Spleen (tissue), 7 donors: ENCODE data around the gene GLRX2.

Experiments used
- POLR2AphosphoS5 ChIP-seq, 3 donors: sonication (generic); formaldehyde crosslinking; IDR thresholded peaks; one replicate each; pipeline ENCODE4 v1.5.1; 2017; ENCODE audit warnings: antibody characterized with exemption in 3 of 3
- TF ChIP-seq, protein P1 (sequence below), 11 experiments: fragments of 200-600 bp in 7 of 11; fragments of 450-650 bp in 4 of 11; sonication (generic) in 4 of 11; IDR thresholded peaks in 8 of 11; conservative IDR thresholded peaks in 3 of 11; 1 replicate in 7 of 11; 2 replicates in 4 of 11; pipeline versions ENCODE4 v1.4.0 to v1.8.0; 2016 to 2021; ENCODE audit warnings: antibody characterized with exemption in 11 of 11, inconsistent platforms in 4 of 11, mild to moderate bottlenecking in 1 of 11
- donor health status: DM: no; HTN: no; CAD: no; lungs with moderate emphysema.
- donor health status: DM: no; HTN: no; CAD: no.
- donor health status: DM: no; HTN: no; CAD: no.

DNA sequence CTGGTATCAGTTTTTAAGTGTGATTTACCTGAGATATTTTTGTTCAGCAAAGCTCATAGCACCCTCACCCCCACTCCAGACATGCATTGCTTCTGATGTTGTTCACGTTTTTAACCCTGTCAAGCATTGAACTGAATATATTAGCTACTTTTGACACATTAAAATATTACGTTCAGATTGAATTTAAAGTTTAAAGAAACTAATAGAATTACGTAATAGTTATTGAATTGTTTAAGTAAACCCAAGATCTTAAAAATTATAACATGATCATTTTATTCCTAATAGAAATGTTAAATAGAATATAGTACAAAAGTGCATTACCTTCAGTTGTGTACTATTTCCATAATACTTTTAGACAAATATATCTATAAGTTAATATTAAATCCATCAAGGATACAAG lies 18.9 kb downstream of the GLRX2 start:
- TF ChIP-seq, protein P1, sequence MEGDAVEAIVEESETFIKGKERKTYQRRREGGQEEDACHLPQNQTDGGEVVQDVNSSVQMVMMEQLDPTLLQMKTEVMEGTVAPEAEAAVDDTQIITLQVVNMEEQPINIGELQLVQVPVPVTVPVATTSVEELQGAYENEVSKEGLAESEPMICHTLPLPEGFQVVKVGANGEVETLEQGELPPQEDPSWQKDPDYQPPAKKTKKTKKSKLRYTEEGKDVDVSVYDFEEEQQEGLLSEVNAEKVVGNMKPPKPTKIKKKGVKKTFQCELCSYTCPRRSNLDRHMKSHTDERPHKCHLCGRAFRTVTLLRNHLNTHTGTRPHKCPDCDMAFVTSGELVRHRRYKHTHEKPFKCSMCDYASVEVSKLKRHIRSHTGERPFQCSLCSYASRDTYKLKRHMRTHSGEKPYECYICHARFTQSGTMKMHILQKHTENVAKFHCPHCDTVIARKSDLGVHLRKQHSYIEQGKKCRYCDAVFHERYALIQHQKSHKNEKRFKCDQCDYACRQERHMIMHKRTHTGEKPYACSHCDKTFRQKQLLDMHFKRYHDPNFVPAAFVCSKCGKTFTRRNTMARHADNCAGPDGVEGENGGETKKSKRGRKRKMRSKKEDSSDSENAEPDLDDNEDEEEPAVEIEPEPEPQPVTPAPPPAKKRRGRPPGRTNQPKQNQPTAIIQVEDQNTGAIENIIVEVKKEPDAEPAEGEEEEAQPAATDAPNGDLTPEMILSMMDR (IDR thresholded peaks at IDR 0.05 in 8 of 11, conservative IDR thresholded peaks at IDR 0.05 in 3 of 11): no peak
- no peak for TF ChIP-seq POLR2AphosphoS5 (IDR thresholded peaks at IDR 0.05)
